NT2/D1 (cell line): ENCODE results near the gene CTCF.

ENCODE experiments used
- SUZ12 ChIP-seq: IDR thresholded peaks from 2 replicates; pipeline ENCODE4 v1.6.1; 2011; ENCODE audit not compliant: insufficient read length, insufficient read depth; ENCODE audit errors: extremely low read depth
- ZNF274 ChIP-seq: IDR thresholded peaks from 2 replicates; pipeline ENCODE4 v1.6.1; 2011; ENCODE audit warnings: mild to moderate bottlenecking, low read depth, low read length

DNA sequence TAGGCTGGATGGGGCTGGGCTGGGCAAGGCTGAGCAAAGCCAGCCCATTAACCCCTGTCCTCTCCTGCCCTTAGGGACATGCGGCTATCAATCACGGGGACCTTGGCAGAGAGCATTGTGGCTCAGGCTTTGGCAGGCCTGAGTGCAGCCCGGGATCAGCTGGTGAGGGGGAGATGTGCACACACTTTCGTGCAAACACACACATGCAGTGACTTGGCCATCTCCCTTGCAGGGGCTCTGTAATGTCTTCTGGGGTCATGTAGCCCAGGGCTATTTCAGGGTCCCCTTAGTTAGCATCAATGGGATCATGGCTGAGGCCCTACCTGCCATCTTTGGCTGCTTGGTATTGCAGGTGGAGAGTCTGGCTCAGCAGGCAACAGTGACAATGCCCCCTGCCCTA, 89.5 kb downstream of the CTCF start:
- TF ChIP-seq SUZ12: no peak
- no peak for TF ChIP-seq ZNF274
